ENCODE measurements around the gene KRT80.

DNA sequence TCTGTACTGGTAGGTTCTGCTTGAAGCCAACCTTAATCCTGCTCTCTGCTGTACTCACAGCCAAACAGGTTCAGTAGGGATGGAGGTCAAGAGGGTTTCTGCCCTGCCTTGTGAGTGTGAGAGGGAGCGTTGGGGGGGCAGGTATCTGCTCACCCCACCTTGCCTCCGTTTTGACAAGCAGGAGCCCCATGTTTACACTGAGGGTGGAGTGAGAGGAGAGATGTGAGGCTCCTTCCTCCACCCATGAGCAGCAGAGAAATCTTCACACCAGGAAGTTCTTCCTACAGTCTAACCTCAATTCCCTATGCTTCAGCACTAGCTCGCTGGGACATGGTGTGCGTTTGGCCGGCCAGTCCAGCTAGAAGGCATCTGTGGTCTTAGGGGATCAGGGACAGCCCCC, 4.2 kb downstream of the KRT80 start:
- TF ChIP-seq, protein P1, sequence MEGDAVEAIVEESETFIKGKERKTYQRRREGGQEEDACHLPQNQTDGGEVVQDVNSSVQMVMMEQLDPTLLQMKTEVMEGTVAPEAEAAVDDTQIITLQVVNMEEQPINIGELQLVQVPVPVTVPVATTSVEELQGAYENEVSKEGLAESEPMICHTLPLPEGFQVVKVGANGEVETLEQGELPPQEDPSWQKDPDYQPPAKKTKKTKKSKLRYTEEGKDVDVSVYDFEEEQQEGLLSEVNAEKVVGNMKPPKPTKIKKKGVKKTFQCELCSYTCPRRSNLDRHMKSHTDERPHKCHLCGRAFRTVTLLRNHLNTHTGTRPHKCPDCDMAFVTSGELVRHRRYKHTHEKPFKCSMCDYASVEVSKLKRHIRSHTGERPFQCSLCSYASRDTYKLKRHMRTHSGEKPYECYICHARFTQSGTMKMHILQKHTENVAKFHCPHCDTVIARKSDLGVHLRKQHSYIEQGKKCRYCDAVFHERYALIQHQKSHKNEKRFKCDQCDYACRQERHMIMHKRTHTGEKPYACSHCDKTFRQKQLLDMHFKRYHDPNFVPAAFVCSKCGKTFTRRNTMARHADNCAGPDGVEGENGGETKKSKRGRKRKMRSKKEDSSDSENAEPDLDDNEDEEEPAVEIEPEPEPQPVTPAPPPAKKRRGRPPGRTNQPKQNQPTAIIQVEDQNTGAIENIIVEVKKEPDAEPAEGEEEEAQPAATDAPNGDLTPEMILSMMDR (IDR thresholded peaks at IDR 0.05) = no peak
- TF ChIP-seq POLR2A (IDR thresholded peaks at IDR 0.05) = no peak

All from uterus (tissue), 2 donors.